ENCODE data around the gene ITGA3.

The ITGA3 gene

GRCh38 chr17:50055426-50056216 is at the start of gene ITGA3:
Gene ITGA3, plus strand, starts transcription at chr17:50056110. Its CDS starts 330 bp downstream, at chr17:50056440.
- Histone ChIP-seq H3K27ac (ENCODE audit: low read depth, low read length) (peak within 1 kb of the TSS; percentile 64), H3K9ac (ENCODE audit: low read depth, low read length) (no peak within 1 kb of the TSS), H3K9me3 (ENCODE audit: control insufficient read depth, insufficient read depth, low read length) (no peaks in the 10 kb centered on the region), H3K36me3 (ENCODE audit: control insufficient read depth, insufficient read depth, low read length) (no peaks in the 10 kb centered on the region), H3K4me3 (ENCODE audit: low read depth, low read length) (peak within 1 kb of the TSS; percentile 77), H3K27me3 (ENCODE audit: control insufficient read depth, insufficient read depth, low read length) (peaks cover 19% of the 10 kb centered on the region), H3K4me1 (ENCODE audit: control insufficient read depth, insufficient read depth, low read length) (peaks cover 29% of the 10 kb centered on the region)

- no peak overlapping the region for H3K9ac ChIP-seq (ENCODE audit: low read depth, low read length)
- peaks cover 4% of the 10 kb centered on the region; the same call in 1 of the 2 replicates for H3K27me3 ChIP-seq (ENCODE audit: control insufficient read depth, insufficient read depth, low read length)
- no peaks in the 10 kb centered on the region for H3K4me1 ChIP-seq (ENCODE audit: control insufficient read depth, insufficient read depth, low read length)
- no peak overlapping the region for H3K4me3 ChIP-seq (ENCODE audit: low read depth, low read length)
- no peak overlapping the region for H3K27ac ChIP-seq (ENCODE audit: low read depth, low read length)
- no peaks in the 10 kb centered on the region for H3K36me3 ChIP-seq (ENCODE audit: control insufficient read depth, insufficient read depth, low read length)
- H3K9me3 ChIP-seq (ENCODE audit: control insufficient read depth, insufficient read depth, low read length) = no peaks in the 10 kb centered on the region
Observed at GRCh38 chr17:50009282-50009681, 46.6 kb upstream of the ITGA3 start.

- Histone ChIP-seq H3K4me1 (ENCODE audit: control insufficient read depth, insufficient read depth, low read length) (no peaks in the 10 kb centered on the region), H3K9ac (ENCODE audit: low read depth, low read length) (no peak overlapping the region), H3K27me3 (ENCODE audit: control insufficient read depth, insufficient read depth, low read length) (peaks cover 3% of the 10 kb centered on the region; the same call in 1 of the 2 replicates), H3K36me3 (ENCODE audit: control insufficient read depth, insufficient read depth, low read length) (no peaks in the 10 kb centered on the region), H3K27ac (ENCODE audit: low read depth, low read length) (no peak overlapping the region), H3K4me3 (ENCODE audit: low read depth, low read length) (no peak overlapping the region), H3K9me3 (ENCODE audit: control insufficient read depth, insufficient read depth, low read length) (peaks cover 5% of the 10 kb centered on the region; the same call in 1 of the 2 replicates)
Observed at GRCh38 chr17:50013079-50013478, 42.8 kb upstream of the ITGA3 start.

GRCh38 chr17:50014471-50015088 is 41.3 kb upstream of the ITGA3 start:
- no peaks in the 10 kb centered on the region for H3K27me3 ChIP-seq (ENCODE audit: control insufficient read depth, insufficient read depth, low read length)
- no peak overlapping the region for H3K9ac ChIP-seq (ENCODE audit: low read depth, low read length)
- H3K36me3 ChIP-seq (ENCODE audit: control insufficient read depth, insufficient read depth, low read length) = no peaks in the 10 kb centered on the region
- H3K9me3 ChIP-seq (ENCODE audit: control insufficient read depth, insufficient read depth, low read length) = peaks cover 5% of the 10 kb centered on the region; the same call in 1 of the 2 replicates
- no peak overlapping the region for H3K27ac ChIP-seq (ENCODE audit: low read depth, low read length)
- H3K4me1 ChIP-seq (ENCODE audit: control insufficient read depth, insufficient read depth, low read length) = no peaks in the 10 kb centered on the region
- no peak overlapping the region for H3K4me3 ChIP-seq (ENCODE audit: low read depth, low read length)

DNA sequence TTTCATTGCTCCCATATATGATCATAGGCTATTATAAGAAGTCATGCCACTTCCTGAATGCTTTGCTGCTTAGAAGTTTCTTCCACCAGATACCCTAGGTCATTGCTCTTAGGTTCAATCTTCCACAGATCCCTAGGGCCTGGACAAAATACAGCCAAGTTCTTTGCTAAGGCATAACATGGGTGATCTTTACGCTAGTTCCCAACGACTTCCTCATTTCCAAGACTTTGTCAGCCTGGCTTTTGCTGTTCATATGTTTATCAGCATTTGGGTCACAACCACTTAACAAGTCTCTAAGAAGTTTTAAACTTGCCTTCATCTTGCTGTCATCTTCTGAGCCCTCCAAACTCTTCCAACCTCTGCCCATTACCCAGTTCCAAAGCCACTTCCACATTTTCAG is 40.8 kb upstream of the ITGA3 start:
- no peaks in the 10 kb centered on the region for H3K27me3 ChIP-seq (ENCODE audit: control insufficient read depth, insufficient read depth, low read length)
- H3K27ac ChIP-seq (ENCODE audit: low read depth, low read length) = no peak overlapping the region
- no peak overlapping the region for H3K9ac ChIP-seq (ENCODE audit: low read depth, low read length)
- no peaks in the 10 kb centered on the region for H3K36me3 ChIP-seq (ENCODE audit: control insufficient read depth, insufficient read depth, low read length)
- H3K4me1 ChIP-seq (ENCODE audit: control insufficient read depth, insufficient read depth, low read length) = no peaks in the 10 kb centered on the region
- H3K9me3 ChIP-seq (ENCODE audit: control insufficient read depth, insufficient read depth, low read length) = peaks cover 5% of the 10 kb centered on the region; the same call in 1 of the 2 replicates
- H3K4me3 ChIP-seq (ENCODE audit: low read depth, low read length) = no peak overlapping the region

GRCh38 chr17:50018909-50019308 is 37.0 kb upstream of the ITGA3 start:
- Histone ChIP-seq H3K4me1 (ENCODE audit: control insufficient read depth, insufficient read depth, low read length) (no peaks in the 10 kb centered on the region), H3K9ac (ENCODE audit: low read depth, low read length) (no peak overlapping the region), H3K36me3 (ENCODE audit: control insufficient read depth, insufficient read depth, low read length) (no peaks in the 10 kb centered on the region), H3K27me3 (ENCODE audit: control insufficient read depth, insufficient read depth, low read length) (no peaks in the 10 kb centered on the region), H3K9me3 (ENCODE audit: control insufficient read depth, insufficient read depth, low read length) (peaks cover 5% of the 10 kb centered on the region; the same call in 1 of the 2 replicates), H3K27ac (ENCODE audit: low read depth, low read length) (no peak overlapping the region), H3K4me3 (ENCODE audit: low read depth, low read length) (no peak overlapping the region)

DNA sequence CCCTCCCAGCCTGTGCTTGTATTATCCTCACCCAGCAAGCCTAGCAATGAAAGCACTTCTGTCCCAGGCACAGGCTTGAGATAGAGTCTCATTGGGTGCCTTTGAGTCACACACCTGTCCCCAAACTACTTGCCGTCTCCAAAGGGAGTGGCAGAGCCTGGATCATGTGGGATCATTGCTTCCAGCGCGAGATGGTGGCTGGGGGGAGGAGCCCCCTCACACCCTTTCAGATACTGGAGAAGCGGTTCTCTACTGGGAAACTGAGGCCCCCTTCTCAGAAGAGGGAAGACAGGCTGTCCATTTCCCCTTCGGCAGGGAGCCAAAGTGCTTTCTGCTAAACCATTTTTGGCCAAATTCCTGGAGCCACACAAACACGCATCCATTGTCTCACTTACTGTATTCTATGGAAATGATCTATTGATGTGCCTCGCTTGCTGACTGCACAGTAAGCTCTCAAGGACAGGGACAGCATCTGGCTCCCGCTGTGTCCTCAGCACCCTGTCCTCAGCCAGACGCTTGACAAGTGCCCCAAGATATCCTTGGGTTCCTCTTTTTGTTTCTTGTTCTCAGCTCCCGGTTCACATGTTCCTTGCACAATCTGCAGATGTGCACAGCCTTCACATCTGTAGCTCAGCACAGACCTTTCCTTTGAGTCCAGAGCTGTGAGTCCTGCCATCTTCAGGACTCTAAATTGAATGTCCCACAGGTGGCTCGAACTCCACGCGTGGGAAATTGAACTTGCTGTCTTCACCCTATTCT is 34.9 kb upstream of the ITGA3 start:
- Histone ChIP-seq H3K36me3 (ENCODE audit: control insufficient read depth, insufficient read depth, low read length) (no peaks in the 10 kb centered on the region), H3K9me3 (ENCODE audit: control insufficient read depth, insufficient read depth, low read length) (peaks cover 9% of the 10 kb centered on the region), H3K4me1 (ENCODE audit: control insufficient read depth, insufficient read depth, low read length) (no peaks in the 10 kb centered on the region), H3K4me3 (ENCODE audit: low read depth, low read length) (no peak overlapping the region), H3K27ac (ENCODE audit: low read depth, low read length) (no peak overlapping the region), H3K9ac (ENCODE audit: low read depth, low read length) (no peak overlapping the region), H3K27me3 (ENCODE audit: control insufficient read depth, insufficient read depth, low read length) (no peaks in the 10 kb centered on the region)

DNA sequence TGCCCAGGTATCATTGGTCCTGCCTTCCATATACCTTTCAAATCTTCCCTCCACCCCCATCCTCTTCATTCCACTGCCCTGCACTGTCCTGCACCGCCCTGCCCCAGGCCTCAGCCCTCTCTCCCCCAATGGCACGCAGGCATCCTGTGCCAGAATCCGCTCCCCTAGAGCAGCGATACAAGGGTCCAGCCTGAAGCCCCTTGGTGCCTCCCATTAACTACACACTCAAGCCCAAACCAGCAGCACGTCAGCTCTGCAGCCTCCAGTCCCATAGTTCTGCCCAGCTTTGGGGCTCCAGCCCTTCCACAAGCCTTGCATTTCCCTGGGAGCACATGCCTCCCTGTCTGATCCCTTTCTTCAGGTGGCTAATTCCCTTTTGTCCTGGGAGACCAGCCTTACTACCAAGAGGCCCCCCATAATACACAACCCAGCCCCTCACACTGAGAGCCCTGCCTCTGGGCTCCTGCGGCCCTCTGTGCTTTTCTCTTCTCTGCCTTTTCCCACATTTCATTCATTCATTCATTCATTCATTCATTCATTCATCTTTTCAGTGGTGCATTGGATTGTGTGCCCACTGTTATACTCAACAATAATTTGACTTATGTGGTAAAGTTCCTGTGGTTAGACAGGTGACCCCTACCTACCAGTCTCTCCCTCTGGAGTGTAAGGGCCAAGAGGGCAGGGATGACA is 34.1 kb upstream of the ITGA3 start:
- Histone ChIP-seq H3K27me3 (ENCODE audit: control insufficient read depth, insufficient read depth, low read length) (no peaks in the 10 kb centered on the region), H3K36me3 (ENCODE audit: control insufficient read depth, insufficient read depth, low read length) (no peaks in the 10 kb centered on the region), H3K27ac (ENCODE audit: low read depth, low read length) (no peak overlapping the region), H3K4me1 (ENCODE audit: control insufficient read depth, insufficient read depth, low read length) (no peaks in the 10 kb centered on the region), H3K4me3 (ENCODE audit: low read depth, low read length) (no peak overlapping the region), H3K9me3 (ENCODE audit: control insufficient read depth, insufficient read depth, low read length) (peaks cover 9% of the 10 kb centered on the region), H3K9ac (ENCODE audit: low read depth, low read length) (no peak overlapping the region)

DNA sequence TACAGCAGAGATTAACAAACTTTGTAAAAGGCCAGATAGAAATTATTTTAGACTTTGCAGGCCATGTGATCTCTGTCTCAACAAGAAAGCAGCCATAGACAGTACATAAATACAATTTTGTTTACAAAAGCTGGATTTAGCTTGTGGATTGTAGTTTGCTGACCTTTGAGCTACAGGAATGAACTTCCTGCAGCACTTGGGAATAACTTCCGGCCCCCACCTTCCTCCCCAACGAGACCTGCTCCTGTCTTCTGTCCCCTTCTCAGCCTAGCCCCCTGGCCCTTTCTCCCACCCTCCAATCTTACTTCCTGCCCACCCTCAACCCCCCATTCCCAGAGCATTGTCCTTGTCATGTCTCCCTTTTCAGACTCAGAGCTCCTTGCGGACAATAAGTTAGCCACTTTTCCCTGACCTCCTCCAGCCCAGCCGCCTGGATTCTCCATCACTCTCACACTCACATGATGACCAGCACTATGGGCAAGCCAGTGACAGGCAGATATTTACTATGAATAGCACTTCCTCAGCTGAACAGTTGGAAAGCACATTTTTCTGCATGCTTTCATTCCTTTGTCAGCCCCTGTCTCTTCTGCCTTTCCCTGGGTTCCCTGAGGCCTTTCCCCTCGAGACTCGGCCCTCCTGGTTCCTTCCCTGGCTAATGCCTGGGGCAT is 33.3 kb upstream of the ITGA3 start:
- H3K36me3 ChIP-seq (ENCODE audit: control insufficient read depth, insufficient read depth, low read length) = no peaks in the 10 kb centered on the region
- H3K9ac ChIP-seq (ENCODE audit: low read depth, low read length) = no peak overlapping the region
- no peak overlapping the region for H3K4me3 ChIP-seq (ENCODE audit: low read depth, low read length)
- H3K9me3 ChIP-seq (ENCODE audit: control insufficient read depth, insufficient read depth, low read length) = peaks cover 9% of the 10 kb centered on the region
- no peaks in the 10 kb centered on the region for H3K27me3 ChIP-seq (ENCODE audit: control insufficient read depth, insufficient read depth, low read length)
- peaks cover 4% of the 10 kb centered on the region; the same call in 1 of the 2 replicates for H3K4me1 ChIP-seq (ENCODE audit: control insufficient read depth, insufficient read depth, low read length)
- H3K27ac ChIP-seq (ENCODE audit: low read depth, low read length) = no peak overlapping the region

- no peak overlapping the region for H3K27ac ChIP-seq (ENCODE audit: low read depth, low read length)
- H3K9ac ChIP-seq (ENCODE audit: low read depth, low read length) = no peak overlapping the region
- H3K27me3 ChIP-seq (ENCODE audit: control insufficient read depth, insufficient read depth, low read length) = no peaks in the 10 kb centered on the region
- H3K4me3 ChIP-seq (ENCODE audit: low read depth, low read length) = no peak overlapping the region
- H3K36me3 ChIP-seq (ENCODE audit: control insufficient read depth, insufficient read depth, low read length) = no peaks in the 10 kb centered on the region
- peaks cover 9% of the 10 kb centered on the region for H3K9me3 ChIP-seq (ENCODE audit: control insufficient read depth, insufficient read depth, low read length)
- peaks cover 12% of the 10 kb centered on the region for H3K4me1 ChIP-seq (ENCODE audit: control insufficient read depth, insufficient read depth, low read length)
Observed at GRCh38 chr17:50023520-50023919, 32.4 kb upstream of the ITGA3 start.
